ENCODE data around the gene NAGS.

DNA sequence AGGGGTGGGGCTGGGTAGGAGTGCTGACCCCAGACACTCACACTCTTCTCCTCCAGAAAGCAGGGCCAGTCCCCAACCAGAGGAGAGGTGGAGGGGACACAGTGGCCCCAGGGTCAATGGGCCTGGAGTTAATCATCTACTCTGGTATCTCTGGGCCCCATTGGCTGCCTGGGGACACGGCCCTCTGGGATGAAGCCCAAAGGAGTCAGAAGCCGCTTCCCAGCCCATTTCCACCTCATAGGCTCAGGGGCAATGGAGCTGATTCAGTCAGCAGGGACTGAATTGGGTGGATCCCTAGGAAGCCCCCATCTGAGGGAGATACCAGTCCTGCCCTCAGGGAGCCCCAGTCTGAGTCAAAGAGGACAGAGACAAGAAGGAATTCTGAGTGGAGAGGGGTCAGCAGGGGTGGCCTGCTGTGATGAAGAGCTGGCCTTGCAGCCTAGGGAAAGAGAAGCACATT lies 2.9 kb upstream of the NAGS start:
- TF ChIP-seq, protein P1, sequence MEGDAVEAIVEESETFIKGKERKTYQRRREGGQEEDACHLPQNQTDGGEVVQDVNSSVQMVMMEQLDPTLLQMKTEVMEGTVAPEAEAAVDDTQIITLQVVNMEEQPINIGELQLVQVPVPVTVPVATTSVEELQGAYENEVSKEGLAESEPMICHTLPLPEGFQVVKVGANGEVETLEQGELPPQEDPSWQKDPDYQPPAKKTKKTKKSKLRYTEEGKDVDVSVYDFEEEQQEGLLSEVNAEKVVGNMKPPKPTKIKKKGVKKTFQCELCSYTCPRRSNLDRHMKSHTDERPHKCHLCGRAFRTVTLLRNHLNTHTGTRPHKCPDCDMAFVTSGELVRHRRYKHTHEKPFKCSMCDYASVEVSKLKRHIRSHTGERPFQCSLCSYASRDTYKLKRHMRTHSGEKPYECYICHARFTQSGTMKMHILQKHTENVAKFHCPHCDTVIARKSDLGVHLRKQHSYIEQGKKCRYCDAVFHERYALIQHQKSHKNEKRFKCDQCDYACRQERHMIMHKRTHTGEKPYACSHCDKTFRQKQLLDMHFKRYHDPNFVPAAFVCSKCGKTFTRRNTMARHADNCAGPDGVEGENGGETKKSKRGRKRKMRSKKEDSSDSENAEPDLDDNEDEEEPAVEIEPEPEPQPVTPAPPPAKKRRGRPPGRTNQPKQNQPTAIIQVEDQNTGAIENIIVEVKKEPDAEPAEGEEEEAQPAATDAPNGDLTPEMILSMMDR (conservative IDR thresholded peaks at IDR 0.05; ENCODE audit: low read depth in 2 of 2), result no peak
- TF ChIP-seq POLR2AphosphoS5 (IDR thresholded peaks at IDR 0.05; ENCODE audit: low read depth), result no peak
- no peak for TF ChIP-seq JUNB (IDR thresholded peaks at IDR 0.05; ENCODE audit: unreplicated experiment)
- TF ChIP-seq EZH2 (IDR thresholded peaks at IDR 0.05; ENCODE audit: low read depth, unreplicated experiment), result no peak
- TF ChIP-seq, protein P2, sequence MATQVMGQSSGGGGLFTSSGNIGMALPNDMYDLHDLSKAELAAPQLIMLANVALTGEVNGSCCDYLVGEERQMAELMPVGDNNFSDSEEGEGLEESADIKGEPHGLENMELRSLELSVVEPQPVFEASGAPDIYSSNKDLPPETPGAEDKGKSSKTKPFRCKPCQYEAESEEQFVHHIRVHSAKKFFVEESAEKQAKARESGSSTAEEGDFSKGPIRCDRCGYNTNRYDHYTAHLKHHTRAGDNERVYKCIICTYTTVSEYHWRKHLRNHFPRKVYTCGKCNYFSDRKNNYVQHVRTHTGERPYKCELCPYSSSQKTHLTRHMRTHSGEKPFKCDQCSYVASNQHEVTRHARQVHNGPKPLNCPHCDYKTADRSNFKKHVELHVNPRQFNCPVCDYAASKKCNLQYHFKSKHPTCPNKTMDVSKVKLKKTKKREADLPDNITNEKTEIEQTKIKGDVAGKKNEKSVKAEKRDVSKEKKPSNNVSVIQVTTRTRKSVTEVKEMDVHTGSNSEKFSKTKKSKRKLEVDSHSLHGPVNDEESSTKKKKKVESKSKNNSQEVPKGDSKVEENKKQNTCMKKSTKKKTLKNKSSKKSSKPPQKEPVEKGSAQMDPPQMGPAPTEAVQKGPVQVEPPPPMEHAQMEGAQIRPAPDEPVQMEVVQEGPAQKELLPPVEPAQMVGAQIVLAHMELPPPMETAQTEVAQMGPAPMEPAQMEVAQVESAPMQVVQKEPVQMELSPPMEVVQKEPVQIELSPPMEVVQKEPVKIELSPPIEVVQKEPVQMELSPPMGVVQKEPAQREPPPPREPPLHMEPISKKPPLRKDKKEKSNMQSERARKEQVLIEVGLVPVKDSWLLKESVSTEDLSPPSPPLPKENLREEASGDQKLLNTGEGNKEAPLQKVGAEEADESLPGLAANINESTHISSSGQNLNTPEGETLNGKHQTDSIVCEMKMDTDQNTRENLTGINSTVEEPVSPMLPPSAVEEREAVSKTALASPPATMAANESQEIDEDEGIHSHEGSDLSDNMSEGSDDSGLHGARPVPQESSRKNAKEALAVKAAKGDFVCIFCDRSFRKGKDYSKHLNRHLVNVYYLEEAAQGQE (IDR thresholded peaks at IDR 0.05; ENCODE audit: unreplicated experiment), result no peak
- no peak for TF ChIP-seq ZNF331 (CRISPR knock-in tag; IDR thresholded peaks at IDR 0.05; ENCODE audit: low read depth)
- TF ChIP-seq CREB1 (CRISPR knock-in tag; IDR thresholded peaks at IDR 0.05; ENCODE audit: low read depth), result no peak
- TF ChIP-seq, protein P3, sequence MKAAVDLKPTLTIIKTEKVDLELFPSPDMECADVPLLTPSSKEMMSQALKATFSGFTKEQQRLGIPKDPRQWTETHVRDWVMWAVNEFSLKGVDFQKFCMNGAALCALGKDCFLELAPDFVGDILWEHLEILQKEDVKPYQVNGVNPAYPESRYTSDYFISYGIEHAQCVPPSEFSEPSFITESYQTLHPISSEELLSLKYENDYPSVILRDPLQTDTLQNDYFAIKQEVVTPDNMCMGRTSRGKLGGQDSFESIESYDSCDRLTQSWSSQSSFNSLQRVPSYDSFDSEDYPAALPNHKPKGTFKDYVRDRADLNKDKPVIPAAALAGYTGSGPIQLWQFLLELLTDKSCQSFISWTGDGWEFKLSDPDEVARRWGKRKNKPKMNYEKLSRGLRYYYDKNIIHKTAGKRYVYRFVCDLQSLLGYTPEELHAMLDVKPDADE (IDR thresholded peaks at IDR 0.05), result no peak
